ENCODE results near the gene LYG1. TPM values are rescaled to one million over a fixed set of nuclear protein-coding genes. Genes with fewer than 3 reads are reported as not detected.
"Not testable (repeated sequence)": the region's sequence is repeated elsewhere in the genome, so short reads cannot be mapped to it uniquely, and the experiment has no call there.

Gene LYG1
- total RNA-seq (2014; rRNA removed; shearing (Covaris generic)), result 0.29 and 0.50 TPM in 2 replicates
- polyA plus RNA-seq (2015; cell fraction: cytosol; rRNA removed), result 0.12 and 0.49 TPM in 2 replicates
- polyA plus RNA-seq (2015; cell fraction: nucleus; rRNA removed), result 3.2 and 6.4 TPM in 2 replicates

GRCh38 chr2:99301097-99301496 is at the start of gene LYG1:
LYG1 (minus strand) TSS chr2:99301197; CDS start chr2:99295670, 5,527 bp downstream.
- in situ Hi-C loops (cut with HindIII; ENCODE audit: low pct_unique_long_range_greater_than_20kb, low sequenced_read_pairs), result not testable (repeated sequence)

DNA sequence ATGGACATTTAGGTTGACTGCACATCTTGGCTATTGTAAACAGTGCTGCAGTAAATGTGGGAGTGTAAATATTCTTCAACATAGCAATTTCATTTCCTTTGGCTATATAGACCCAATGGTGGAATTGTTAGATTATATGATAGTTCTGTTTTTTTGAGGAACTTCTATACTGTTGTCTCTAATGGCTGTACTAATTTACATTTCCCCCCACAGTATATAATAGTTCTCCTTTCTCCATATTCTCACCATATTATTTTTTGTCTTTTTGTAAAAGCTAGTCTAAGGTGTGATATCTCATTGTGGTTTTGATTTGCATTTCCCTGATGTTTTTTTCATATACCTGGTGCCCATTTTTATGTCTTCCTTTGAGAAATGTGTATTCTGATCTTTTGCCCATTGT is 49.2 kb upstream of the LYG1 start:
- in situ Hi-C loops (cut with HindIII; ENCODE audit: low pct_unique_long_range_greater_than_20kb, low sequenced_read_pairs), result no loop called here
- DNase-seq (ENCODE audit: low read depth, low spot score), result no peak

More at GRCh38 chr2:99301097-99301496, at the start of gene LYG1:
- not testable (repeated sequence) for DNase-seq (ENCODE audit: low read depth, low spot score)

GRCh38 chr2:99348173-99348572 is 47.2 kb upstream of the LYG1 start:
- in situ Hi-C loops (cut with HindIII; ENCODE audit: low pct_unique_long_range_greater_than_20kb, low sequenced_read_pairs), result no loop called here
- no peak for DNase-seq (ENCODE audit: low read depth, low spot score)

DNA sequence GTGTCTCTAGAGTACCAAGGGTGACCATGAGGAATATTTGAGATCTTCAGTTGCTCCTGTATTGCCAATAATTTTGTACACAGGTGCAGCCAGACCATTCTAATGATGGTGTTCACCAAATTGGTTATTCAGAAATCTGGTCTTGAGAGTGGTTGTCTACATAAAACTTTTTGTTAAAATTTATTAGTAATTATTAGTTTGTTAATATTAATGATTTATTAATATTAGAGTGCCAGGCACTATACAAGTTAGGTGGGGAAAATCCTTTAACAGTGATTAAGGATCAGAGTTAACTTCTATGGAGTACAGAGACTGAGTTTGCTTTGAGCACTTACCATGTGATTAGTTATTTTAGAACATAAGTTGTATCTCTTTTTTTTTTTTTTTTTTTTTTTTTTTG is 45.2 kb upstream of the LYG1 start:
- no peak for DNase-seq (ENCODE audit: low read depth, low spot score)

GRCh38 chr2:99345446-99345845 is 44.4 kb upstream of the LYG1 start:
- DNase-seq (ENCODE audit: low read depth, low spot score); in situ Hi-C loops (cut with HindIII; ENCODE audit: low pct_unique_long_range_greater_than_20kb, low sequenced_read_pairs): not testable (repeated sequence)

More for the DNA sequence above, 45.2 kb upstream of the LYG1 start:
- in situ Hi-C loops (cut with HindIII; ENCODE audit: low pct_unique_long_range_greater_than_20kb, low sequenced_read_pairs), result no loop called here

DNA sequence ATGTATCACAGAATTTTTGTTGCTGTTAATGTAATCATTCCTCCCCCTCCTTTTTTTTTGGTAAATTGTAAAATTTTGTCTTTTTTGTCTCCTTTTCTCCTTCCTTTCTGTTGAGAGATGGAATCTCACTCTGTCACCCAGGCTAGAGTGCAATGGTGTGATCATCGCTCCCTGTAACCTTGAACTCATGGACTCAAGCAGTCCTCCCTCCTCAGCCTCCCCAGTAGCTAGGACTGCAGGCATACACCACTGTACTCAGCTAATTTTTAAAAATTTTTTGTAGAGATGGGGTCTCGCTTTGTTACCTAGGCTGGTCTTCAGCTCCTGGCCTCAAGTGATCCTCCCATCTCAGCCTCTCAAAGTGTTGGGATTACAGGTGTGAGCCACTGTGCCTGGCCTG is 41.5 kb upstream of the LYG1 start:
- in situ Hi-C loops (cut with HindIII; ENCODE audit: low pct_unique_long_range_greater_than_20kb, low sequenced_read_pairs), result no loop called here
- DNase-seq (ENCODE audit: low read depth, low spot score), result no peak

- DNase-seq (ENCODE audit: low read depth, low spot score), result no peak
- in situ Hi-C loops (cut with HindIII; ENCODE audit: low pct_unique_long_range_greater_than_20kb, low sequenced_read_pairs), result no loop called here
Measured at GRCh38 chr2:99340669-99341236, 39.8 kb upstream of the LYG1 start.

DNA sequence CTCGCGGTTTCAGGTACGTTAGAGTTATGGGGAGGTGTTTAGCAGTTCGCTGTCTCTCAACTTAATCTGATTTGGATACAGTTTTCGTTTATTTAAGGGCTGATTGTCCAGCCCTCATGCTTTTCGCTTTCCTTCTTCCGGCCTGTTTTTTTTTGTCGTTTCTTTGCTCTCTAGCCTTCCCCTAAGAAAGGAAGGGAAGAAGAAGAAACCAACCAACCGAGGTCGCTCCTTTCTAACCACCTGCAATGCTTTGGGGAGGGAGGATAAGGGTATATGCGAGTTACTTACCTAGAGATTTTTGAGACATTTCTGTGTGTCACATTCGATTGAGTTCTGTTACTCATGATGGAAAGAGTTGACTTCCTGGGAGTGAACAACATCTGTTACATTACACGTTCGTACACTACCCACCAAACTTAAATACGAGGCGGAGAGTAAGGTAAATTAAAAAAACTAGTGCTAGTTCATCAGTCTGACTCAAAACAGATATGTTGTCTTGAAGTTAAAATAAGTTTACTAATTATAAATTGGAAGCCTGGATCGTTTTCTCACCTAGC is 37.1 kb upstream of the LYG1 start:
- in situ Hi-C loops (cut with HindIII; ENCODE audit: low pct_unique_long_range_greater_than_20kb, low sequenced_read_pairs), result no loop called here
- peak; percentile 2 for DNase-seq (ENCODE audit: low read depth, low spot score)

DNA sequence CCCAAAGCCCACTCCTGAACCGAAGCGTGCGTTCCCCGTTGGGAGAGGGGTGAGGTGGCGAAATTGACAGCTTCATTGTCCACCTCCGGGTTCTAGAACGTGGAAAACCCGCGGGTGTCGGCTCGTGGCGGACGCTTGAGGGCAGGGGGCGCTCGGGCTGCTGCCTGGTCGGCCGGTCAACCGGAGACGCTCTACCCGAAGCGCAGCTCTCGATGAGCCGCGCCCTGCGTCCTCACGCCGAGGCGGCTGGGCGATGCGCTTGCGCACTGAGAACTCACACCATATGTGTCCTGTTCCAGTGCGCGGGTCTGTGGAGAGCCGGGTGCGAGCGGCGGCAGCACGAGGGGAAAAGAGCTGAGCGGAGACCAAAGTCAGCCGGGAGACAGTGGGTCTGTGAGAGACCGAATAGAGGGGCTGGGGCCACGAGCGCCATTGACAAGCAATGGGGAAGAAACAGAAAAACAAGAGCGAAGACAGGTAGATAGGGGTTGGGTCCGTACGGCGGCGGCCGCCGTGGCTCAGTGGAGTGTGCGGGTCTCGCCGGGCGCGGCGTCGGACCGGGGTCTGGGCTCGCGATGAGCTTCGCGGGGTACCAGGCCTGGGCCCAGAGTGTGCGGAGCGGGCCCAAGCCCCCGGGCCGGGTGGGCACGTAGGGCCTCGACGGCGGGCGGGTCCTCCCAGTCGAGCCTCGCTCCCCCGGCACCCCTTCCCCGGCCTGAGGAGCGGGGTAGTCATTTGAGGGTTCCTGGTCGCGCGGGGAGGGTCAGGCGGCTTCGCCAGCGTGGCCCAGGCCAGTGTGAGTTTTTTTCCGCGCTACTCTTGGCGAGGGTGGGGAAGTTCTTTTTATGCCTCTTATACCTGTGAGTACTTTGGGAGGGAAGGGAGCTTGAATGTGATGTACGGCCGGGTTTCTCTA is 36.4 kb upstream of the LYG1 start, which contains the start of gene EIF5B:
TSS of gene EIF5B (plus strand) at position 277 of the 916 bp plus-strand sequence. CDS start at position 443, 166 bp downstream.
- peak; percentile 96 for DNase-seq (ENCODE audit: low read depth, low spot score)
- in situ Hi-C loops (cut with HindIII; ENCODE audit: low pct_unique_long_range_greater_than_20kb, low sequenced_read_pairs), result no loop called here

DNA sequence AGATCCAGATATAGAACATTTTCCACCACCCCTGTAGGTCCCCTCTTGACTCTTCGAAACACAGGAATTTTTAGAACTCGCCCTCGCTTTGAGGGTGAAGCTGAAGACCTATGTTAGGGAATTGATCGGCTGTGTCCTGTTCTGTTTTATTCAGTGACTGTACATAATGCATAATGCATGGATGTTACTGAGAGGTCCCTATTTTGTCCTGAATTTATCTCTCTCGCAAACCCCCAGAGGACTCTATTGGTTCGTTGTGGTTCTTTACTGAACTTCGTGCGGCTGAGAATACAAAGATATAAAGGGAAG is 35.8 kb upstream of the LYG1 start:
- DNase-seq (ENCODE audit: low read depth, low spot score), result no peak
- in situ Hi-C loops (cut with HindIII; ENCODE audit: low pct_unique_long_range_greater_than_20kb, low sequenced_read_pairs), result no loop called here

DNA sequence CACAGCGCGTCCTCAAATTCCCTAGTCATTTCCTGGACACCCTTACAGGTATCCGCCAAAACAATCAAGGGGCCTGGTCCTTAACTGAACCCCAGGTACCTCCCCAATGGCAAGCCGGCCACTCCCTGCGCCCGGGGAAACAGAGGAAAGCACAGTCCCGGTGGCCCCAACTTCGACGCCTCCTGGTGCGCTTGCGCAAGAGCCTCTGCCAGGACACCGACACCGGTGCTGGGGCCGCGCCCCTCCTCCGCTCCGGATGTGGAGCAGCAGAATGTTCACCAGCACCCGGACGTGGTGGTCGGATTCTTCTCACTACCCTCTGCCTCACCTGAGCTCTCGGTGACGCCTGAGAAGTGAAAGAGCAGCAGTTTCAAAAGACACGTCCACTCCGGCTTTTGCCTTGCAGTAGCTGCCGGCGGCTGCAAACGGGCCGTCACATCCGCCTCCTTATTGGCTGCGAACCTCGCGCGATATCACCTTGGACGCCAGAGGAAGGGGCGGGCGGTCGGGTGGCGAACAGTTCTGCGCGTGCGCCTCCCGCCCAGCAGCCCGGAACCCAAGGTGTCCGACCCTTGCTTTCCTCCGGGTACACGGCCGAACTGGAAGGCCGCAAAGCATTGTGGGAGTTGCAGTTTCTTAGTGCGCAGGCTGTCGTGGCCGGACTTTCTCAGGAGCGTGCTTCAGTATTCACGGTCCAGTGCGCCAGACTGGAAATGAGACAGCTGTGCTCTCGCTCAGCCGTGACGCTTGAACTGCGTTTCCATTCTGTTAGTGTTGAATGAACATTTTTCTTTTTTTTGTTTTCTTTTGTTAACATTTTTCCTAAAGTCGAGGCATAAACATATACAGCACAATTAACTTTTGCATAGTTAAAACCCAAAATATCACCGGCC is 35.2 kb upstream of the LYG1 start, which contains the start of gene TXNDC9:
TSS of gene TXNDC9 (minus strand) at position 423 of the 893 bp plus-strand sequence. CDS start 3,123 bp downstream, outside the sequence.
- peak; percentile 99 for DNase-seq (ENCODE audit: low read depth, low spot score)
- in situ Hi-C loops (cut with HindIII; ENCODE audit: low pct_unique_long_range_greater_than_20kb, low sequenced_read_pairs), result no loop called here

DNA sequence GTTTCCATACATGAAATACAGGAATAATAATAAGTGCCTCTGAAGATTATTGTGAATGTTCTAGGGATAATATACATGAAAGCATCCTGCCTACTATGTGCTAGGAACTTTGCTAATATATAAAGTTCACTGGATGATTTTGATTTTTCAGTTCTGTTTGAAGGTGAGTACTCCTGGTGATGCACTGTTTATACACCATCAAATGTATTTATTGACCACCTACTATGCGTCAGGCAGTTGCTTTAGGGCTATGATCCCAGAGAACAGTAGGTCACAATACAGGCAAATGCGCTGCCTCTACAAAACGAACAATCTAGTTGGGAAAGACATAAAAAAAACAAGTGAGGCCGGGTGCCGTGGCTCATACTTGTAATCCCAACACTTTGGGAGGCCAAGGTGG is 24.4 kb upstream of the LYG1 start:
- no peak for DNase-seq (ENCODE audit: low read depth, low spot score)
- in situ Hi-C loops (cut with HindIII; ENCODE audit: low pct_unique_long_range_greater_than_20kb, low sequenced_read_pairs), result no loop called here

- DNase-seq (ENCODE audit: low read depth, low spot score); in situ Hi-C loops (cut with HindIII; ENCODE audit: low pct_unique_long_range_greater_than_20kb, low sequenced_read_pairs): not testable (repeated sequence)
Measured at GRCh38 chr2:99317873-99318200, 16.8 kb upstream of the LYG1 start.

- in situ Hi-C loops (cut with HindIII; ENCODE audit: low pct_unique_long_range_greater_than_20kb, low sequenced_read_pairs), result no loop called here
- DNase-seq (ENCODE audit: low read depth, low spot score), result no peak
Measured at GRCh38 chr2:99317161-99317872, 16.3 kb upstream of the LYG1 start.

- in situ Hi-C loops (cut with HindIII; ENCODE audit: low pct_unique_long_range_greater_than_20kb, low sequenced_read_pairs), result no loop called here
- no peak for DNase-seq (ENCODE audit: low read depth, low spot score)
Measured at GRCh38 chr2:99299580-99299979, 1.4 kb downstream of the LYG1 start.

DNA sequence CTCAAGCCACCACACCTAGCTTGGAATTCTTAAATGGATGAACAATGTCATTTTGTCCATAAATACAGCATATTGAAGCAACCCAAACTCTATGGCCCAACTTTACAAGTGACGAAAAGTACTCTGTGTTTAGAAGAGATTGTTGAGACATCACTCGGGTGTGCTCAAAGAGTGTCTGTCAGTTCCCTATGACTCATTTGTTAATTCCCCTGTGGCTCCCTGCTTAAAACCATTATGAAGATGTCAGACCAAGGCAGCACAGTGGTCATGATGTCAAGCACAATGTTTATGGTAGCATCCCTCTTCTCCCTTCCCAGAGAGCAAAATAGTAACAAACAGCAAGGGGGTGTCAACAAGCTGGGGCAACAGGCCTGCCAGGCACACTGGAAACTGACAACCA is 3.0 kb downstream of the LYG1 start:
- DNase-seq (ENCODE audit: low read depth, low spot score), result no peak
- in situ Hi-C loops (cut with HindIII; ENCODE audit: low pct_unique_long_range_greater_than_20kb, low sequenced_read_pairs), result no loop called here

DNA sequence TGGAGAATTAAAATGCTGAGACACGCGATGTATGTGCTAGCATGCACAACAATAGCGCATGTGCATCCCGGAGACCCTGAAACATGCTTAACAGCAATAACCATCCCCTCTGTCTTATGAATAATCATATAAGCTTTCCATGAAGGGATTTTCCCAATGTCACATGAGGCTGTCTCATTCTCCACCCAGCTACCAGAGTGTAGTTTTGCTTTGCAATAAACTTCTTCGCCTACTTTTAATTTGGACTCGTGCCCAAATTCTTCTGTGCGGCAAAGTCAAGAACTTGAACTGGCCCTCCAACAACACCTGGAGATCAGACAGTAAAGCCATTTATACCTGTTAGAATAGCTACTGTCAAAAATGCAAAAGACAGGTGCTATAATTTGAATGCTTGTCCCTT is 15.5 kb downstream of the LYG1 start:
- in situ Hi-C loops (cut with HindIII; ENCODE audit: low pct_unique_long_range_greater_than_20kb, low sequenced_read_pairs), result no loop called here
- no peak for DNase-seq (ENCODE audit: low read depth, low spot score)
